ENCODE results near the gene SETBP1. TPM values are rescaled to one million over a fixed set of nuclear protein-coding genes. Genes with fewer than 3 reads are reported as not detected.

The SETBP1 gene
- total RNA-seq, 2 donors from 2014 or later: 17.3 to 20.1 TPM

DNA sequence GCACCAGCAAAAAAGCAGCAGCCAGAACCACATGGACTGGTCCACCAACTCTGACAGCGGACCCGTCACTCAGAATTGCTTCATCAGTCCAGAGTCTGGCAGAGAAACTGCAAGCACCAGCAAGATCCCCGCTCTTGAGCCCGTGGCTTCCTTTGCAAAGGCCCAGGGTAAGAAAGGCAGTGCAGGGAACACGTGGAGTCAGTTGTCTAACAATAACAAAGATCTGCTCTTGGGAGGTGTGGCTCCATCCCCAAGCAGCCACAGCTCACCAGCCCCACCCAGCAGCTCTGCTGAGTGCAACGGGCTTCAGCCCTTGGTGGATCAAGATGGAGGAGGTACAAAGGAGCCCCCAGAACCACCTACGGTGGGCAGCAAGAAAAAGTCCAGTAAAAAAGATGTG, 269.3 kb downstream of the SETBP1 start:
- no peak overlapping the region for H3K27ac Mint-ChIP-seq
- no peak for DNase-seq
- TF ChIP-seq, protein P1, sequence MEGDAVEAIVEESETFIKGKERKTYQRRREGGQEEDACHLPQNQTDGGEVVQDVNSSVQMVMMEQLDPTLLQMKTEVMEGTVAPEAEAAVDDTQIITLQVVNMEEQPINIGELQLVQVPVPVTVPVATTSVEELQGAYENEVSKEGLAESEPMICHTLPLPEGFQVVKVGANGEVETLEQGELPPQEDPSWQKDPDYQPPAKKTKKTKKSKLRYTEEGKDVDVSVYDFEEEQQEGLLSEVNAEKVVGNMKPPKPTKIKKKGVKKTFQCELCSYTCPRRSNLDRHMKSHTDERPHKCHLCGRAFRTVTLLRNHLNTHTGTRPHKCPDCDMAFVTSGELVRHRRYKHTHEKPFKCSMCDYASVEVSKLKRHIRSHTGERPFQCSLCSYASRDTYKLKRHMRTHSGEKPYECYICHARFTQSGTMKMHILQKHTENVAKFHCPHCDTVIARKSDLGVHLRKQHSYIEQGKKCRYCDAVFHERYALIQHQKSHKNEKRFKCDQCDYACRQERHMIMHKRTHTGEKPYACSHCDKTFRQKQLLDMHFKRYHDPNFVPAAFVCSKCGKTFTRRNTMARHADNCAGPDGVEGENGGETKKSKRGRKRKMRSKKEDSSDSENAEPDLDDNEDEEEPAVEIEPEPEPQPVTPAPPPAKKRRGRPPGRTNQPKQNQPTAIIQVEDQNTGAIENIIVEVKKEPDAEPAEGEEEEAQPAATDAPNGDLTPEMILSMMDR (conservative IDR thresholded peaks at IDR 0.05): no peak
- no peak overlapping the region for H3K9ac ChIP-seq (ENCODE audit: extremely low read depth, low read length, poor library complexity, severe bottlenecking)
- H3K9me3 ChIP-seq (ENCODE audit: control insufficient read depth, low read length): no peaks in the 10 kb centered on the region
- no peak overlapping the region for H3K27ac ChIP-seq (ENCODE audit: low read depth, low read length)
- H3K36me3 Mint-ChIP-seq (ENCODE audit: low read depth): peaks cover 37% of the 10 kb centered on the region
- no peak overlapping the region for H3K4me3 Mint-ChIP-seq
- H3K4me1 ChIP-seq (ENCODE audit: control insufficient read depth, insufficient read depth, low read length): peaks cover 11% of the 10 kb centered on the region
- peaks cover 22% of the 10 kb centered on the region for H3K4me1 Mint-ChIP-seq
- no peaks in the 10 kb centered on the region for H3K27me3 ChIP-seq (ENCODE audit: control insufficient read depth, insufficient read depth, low read length, poor library complexity, severe bottlenecking)
- H3K36me3 ChIP-seq (ENCODE audit: control insufficient read depth, insufficient read depth, low read length): peaks cover 47% of the 10 kb centered on the region
- H3K27me3 Mint-ChIP-seq (ENCODE audit: insufficient read depth): no peaks in the 10 kb centered on the region
- no peak overlapping the region for H3K4me3 ChIP-seq (ENCODE audit: low read length)
- WGBS, 2 experiments (ENCODE audit: insufficient coverage in 1 of 2, insufficient read length in 1 of 2): 89 to 100% methylated on average over 3 to 7 of the region's 7 CpGs
- no peaks in the 10 kb centered on the region for H3K9me3 Mint-ChIP-seq

DNA sequence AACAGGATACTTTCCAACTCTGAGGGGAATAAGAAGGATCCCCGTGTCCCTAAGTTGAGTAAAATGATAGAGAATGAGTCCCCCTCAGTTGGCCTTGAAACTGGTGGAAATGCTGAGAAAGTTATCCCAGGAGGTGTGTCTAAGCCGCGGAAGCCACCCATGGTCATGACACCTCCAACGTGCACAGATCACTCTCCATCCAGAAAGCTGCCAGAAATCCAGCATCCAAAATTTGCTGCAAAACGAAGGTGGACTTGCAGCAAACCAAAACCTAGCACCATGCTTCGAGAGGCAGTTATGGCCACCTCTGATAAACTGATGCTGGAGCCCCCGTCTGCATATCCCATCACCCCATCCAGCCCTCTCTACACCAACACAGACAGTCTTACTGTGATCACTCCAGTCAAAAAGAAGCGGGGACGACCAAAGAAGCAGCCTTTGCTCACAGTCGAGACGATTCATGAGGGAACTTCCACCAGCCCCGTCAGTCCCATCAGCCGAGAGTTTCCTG, 270.1 kb downstream of the SETBP1 start:
- H3K36me3 Mint-ChIP-seq (ENCODE audit: low read depth): peaks cover 37% of the 10 kb centered on the region
- DNase-seq: no peak
- no peaks in the 10 kb centered on the region for H3K27me3 ChIP-seq (ENCODE audit: control insufficient read depth, insufficient read depth, low read length, poor library complexity, severe bottlenecking)
- H3K4me1 ChIP-seq (ENCODE audit: control insufficient read depth, insufficient read depth, low read length): peaks cover 5% of the 10 kb centered on the region
- no peak overlapping the region for H3K27ac ChIP-seq (ENCODE audit: low read depth, low read length)
- WGBS, 2 experiments (ENCODE audit: insufficient coverage in 1 of 2, insufficient read length in 1 of 2): 94 to 95% methylated on average over 8 to 13 of the region's 13 CpGs
- no peaks in the 10 kb centered on the region for H3K9me3 Mint-ChIP-seq
- no peak overlapping the region for H3K27ac Mint-ChIP-seq
- TF ChIP-seq, protein P1 (conservative IDR thresholded peaks at IDR 0.05): no peak
- no peak overlapping the region for H3K9ac ChIP-seq (ENCODE audit: extremely low read depth, low read length, poor library complexity, severe bottlenecking)
- no peak overlapping the region for H3K4me3 Mint-ChIP-seq
- H3K4me3 ChIP-seq (ENCODE audit: low read length): no peak overlapping the region
- H3K36me3 ChIP-seq (ENCODE audit: control insufficient read depth, insufficient read depth, low read length): peaks cover 55% of the 10 kb centered on the region
- no peaks in the 10 kb centered on the region for H3K27me3 Mint-ChIP-seq (ENCODE audit: insufficient read depth)
- H3K9me3 ChIP-seq (ENCODE audit: control insufficient read depth, low read length): no peaks in the 10 kb centered on the region
- H3K4me1 Mint-ChIP-seq: peaks cover 15% of the 10 kb centered on the region

DNA sequence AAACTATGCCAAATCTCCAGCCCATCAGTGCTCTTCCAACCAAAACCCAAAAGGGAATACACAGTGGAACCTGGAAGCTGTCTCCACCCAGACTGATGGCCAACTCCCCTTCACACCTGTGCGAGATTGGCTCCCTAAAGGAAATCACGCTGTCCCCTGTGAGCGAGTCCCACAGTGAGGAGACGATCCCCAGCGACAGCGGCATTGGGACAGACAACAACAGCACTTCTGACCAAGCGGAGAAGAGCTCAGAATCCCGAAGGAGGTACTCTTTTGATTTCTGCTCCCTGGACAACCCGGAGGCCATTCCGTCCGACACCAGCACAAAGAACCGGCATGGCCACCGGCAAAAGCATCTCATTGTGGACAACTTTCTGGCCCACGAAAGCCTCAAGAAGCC, 271.1 kb downstream of the SETBP1 start:
- H3K36me3 Mint-ChIP-seq (ENCODE audit: low read depth): peaks cover 37% of the 10 kb centered on the region
- H3K9me3 ChIP-seq (ENCODE audit: control insufficient read depth, low read length): no peaks in the 10 kb centered on the region
- no peaks in the 10 kb centered on the region for H3K27me3 Mint-ChIP-seq (ENCODE audit: insufficient read depth)
- no peak overlapping the region for H3K27ac ChIP-seq (ENCODE audit: low read depth, low read length)
- H3K36me3 ChIP-seq (ENCODE audit: control insufficient read depth, insufficient read depth, low read length): peaks cover 64% of the 10 kb centered on the region
- no peak overlapping the region for H3K27ac Mint-ChIP-seq
- no peak overlapping the region for H3K4me3 ChIP-seq (ENCODE audit: low read length)
- 95 to 99% methylated on average over 12 to 14 of the region's 14 CpGs for WGBS, 2 experiments (ENCODE audit: insufficient coverage in 1 of 2, insufficient read length in 1 of 2)
- H3K27me3 ChIP-seq (ENCODE audit: control insufficient read depth, insufficient read depth, low read length, poor library complexity, severe bottlenecking): no peaks in the 10 kb centered on the region
- DNase-seq: no peak
- no peaks in the 10 kb centered on the region for H3K9me3 Mint-ChIP-seq
- peaks cover 6% of the 10 kb centered on the region for H3K4me1 Mint-ChIP-seq
- H3K4me1 ChIP-seq (ENCODE audit: control insufficient read depth, insufficient read depth, low read length): no peaks in the 10 kb centered on the region
- TF ChIP-seq, protein P1 (conservative IDR thresholded peaks at IDR 0.05): no peak
- no peak overlapping the region for H3K9ac ChIP-seq (ENCODE audit: extremely low read depth, low read length, poor library complexity, severe bottlenecking)
- H3K4me3 Mint-ChIP-seq: no peak overlapping the region

All from endodermal cell (in vitro differentiated cells).